ENCODE data around the gene TRMT61B.

DNA sequence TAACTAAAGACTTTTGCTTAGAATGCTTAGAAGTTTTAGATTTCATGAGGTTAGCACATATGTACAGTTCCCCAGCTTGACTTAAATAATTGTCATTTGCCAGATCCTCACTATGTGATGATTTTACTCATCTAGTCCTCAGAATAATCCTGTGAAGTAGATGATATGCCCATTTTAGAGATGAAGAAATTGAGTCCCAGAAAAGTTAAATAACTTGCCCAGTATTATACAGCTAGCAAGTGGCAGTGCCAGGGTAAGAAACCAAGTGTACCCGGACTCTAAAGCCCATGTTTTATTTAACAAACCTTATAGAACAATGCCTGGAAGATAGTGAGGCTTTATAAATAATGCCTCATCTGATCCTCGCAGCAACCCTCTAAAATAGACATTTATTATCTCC is 31.1 kb downstream of the TRMT61B start:
- TF ChIP-seq SUZ12 (IDR thresholded peaks at IDR 0.05; ENCODE audit: extremely low read depth, insufficient read depth, insufficient read length) (no peak), ZNF274 (IDR thresholded peaks at IDR 0.05; ENCODE audit: low read depth, low read length) (no peak)

All from NT2/D1 (cell line).